SK-N-SH treated with all-trans-retinoic acid at 6 μM for 48 hours (cell line): Measurements from ENCODE around the gene USB1.

Source experiments
- ATAC-seq: fragments of 200-7000 bp; cut with Tn5 transposase; 3 replicates; pipeline ENCODE4 v1.9.1; 2020; ENCODE audit warnings: mild to moderate bottlenecking, moderate library complexity
- ARNTL ChIP-seq: fragments of 450-650 bp; formaldehyde crosslinking; IDR thresholded peaks from 2 replicates; pipeline ENCODE4 v1.5.0; 2020; ENCODE audit warnings: low read depth, mild to moderate bottlenecking, moderate library complexity, borderline replicate concordance
- BACH2 ChIP-seq: fragments of 250-450 bp; sonication (Bioruptor Pico); IDR thresholded peaks from 2 replicates; pipeline ENCODE4 v1.9.0; 2021; ENCODE audit warnings: mild to moderate bottlenecking, borderline replicate concordance
- ESRRG ChIP-seq: fragments of 250-450 bp; sonication (Bioruptor Pico); IDR thresholded peaks from 2 replicates; pipeline ENCODE4 v1.6.1; 2021; ENCODE audit warnings: mild to moderate bottlenecking
- GLIS3 ChIP-seq: fragments of 250-450 bp; sonication (Bioruptor Pico); IDR thresholded peaks from 2 replicates; pipeline ENCODE4 v1.5.0; 2020; ENCODE audit warnings: mild to moderate bottlenecking, moderate library complexity
- OSR1 ChIP-seq: fragments of 250-450 bp; sonication (Bioruptor Pico); IDR thresholded peaks from 2 replicates; pipeline ENCODE4 v1.8.0; 2022; ENCODE audit warnings: moderate library complexity, mild to moderate bottlenecking, inconsistent platforms
- PPARA ChIP-seq: fragments of 250-450 bp; sonication (Bioruptor Pico); IDR thresholded peaks from 2 replicates; pipeline ENCODE4 v1.5.0; 2020; ENCODE audit warnings: mild to moderate bottlenecking, borderline replicate concordance
- RARB ChIP-seq: fragments of 250-450 bp; sonication (Bioruptor Pico); IDR thresholded peaks from 2 replicates; pipeline ENCODE4 v1.8.0; 2021; ENCODE audit warnings: mild to moderate bottlenecking, moderate library complexity
- SNAI2 ChIP-seq: fragments of 250-450 bp; sonication (Bioruptor Pico); IDR thresholded peaks from 2 replicates; pipeline ENCODE4 v1.5.0; 2020; ENCODE audit warnings: mild to moderate bottlenecking, moderate library complexity
- ZC3H10 ChIP-seq: fragments of 250-450 bp; sonication (Bioruptor Pico); IDR thresholded peaks from 2 replicates; pipeline ENCODE4 v1.5.1; 2021; ENCODE audit warnings: mild to moderate bottlenecking, moderate library complexity
- ZFP3 ChIP-seq: fragments of 250-450 bp; sonication (Bioruptor Pico); IDR thresholded peaks from 2 replicates; pipeline ENCODE4 v1.5.0; 2020; ENCODE audit warnings: mild to moderate bottlenecking, moderate library complexity
- ZFP30 ChIP-seq: fragments of 450-650 bp; formaldehyde crosslinking; IDR thresholded peaks from 2 replicates; pipeline ENCODE4 v1.5.0; 2022; ENCODE audit warnings: mild to moderate bottlenecking, moderate library complexity
- ZNF565 ChIP-seq: fragments of 450-650 bp; formaldehyde crosslinking; conservative IDR thresholded peaks from 2 replicates; pipeline ENCODE4 v1.5.0; 2020; ENCODE audit warnings: low read depth, mild to moderate bottlenecking, moderate library complexity
- ZNF8 ChIP-seq: fragments of 450-650 bp; formaldehyde crosslinking; IDR thresholded peaks from 2 replicates; pipeline ENCODE4 v1.5.0; 2020; ENCODE audit warnings: mild to moderate bottlenecking, moderate library complexity
- TF ChIP-seq, protein P1 (sequence below): fragments of 250-450 bp; sonication (Bioruptor Pico); IDR thresholded peaks from 2 replicates; pipeline ENCODE4 v1.8.0; 2021; ENCODE audit warnings: low read depth, mild to moderate bottlenecking, moderate library complexity, borderline replicate concordance
- TF ChIP-seq, protein P2 (sequence below): fragments of 250-450 bp; sonication (Bioruptor Pico); IDR thresholded peaks from 2 replicates; pipeline ENCODE4 v1.8.0; 2020; ENCODE audit warnings: mild to moderate bottlenecking, moderate library complexity, borderline replicate concordance
- TF ChIP-seq, protein P3 (sequence below): fragments of 250-450 bp; sonication (Bioruptor Pico); IDR thresholded peaks from 2 replicates; pipeline ENCODE4 v1.5.1; 2021; ENCODE audit warnings: mild to moderate bottlenecking, moderate library complexity
- TF ChIP-seq, protein P4 (sequence below): fragments of 250-450 bp; sonication (Bioruptor Pico); IDR thresholded peaks from 2 replicates; pipeline ENCODE4 v1.5.0; 2020; ENCODE audit warnings: mild to moderate bottlenecking, moderate library complexity
- TF ChIP-seq, protein P5 (sequence below): fragments of 250-450 bp; sonication (Bioruptor Pico); IDR thresholded peaks from 2 replicates; pipeline ENCODE4 v1.5.1; 2020; ENCODE audit warnings: low read depth, mild to moderate bottlenecking, moderate library complexity

USB1 gene

DNA sequence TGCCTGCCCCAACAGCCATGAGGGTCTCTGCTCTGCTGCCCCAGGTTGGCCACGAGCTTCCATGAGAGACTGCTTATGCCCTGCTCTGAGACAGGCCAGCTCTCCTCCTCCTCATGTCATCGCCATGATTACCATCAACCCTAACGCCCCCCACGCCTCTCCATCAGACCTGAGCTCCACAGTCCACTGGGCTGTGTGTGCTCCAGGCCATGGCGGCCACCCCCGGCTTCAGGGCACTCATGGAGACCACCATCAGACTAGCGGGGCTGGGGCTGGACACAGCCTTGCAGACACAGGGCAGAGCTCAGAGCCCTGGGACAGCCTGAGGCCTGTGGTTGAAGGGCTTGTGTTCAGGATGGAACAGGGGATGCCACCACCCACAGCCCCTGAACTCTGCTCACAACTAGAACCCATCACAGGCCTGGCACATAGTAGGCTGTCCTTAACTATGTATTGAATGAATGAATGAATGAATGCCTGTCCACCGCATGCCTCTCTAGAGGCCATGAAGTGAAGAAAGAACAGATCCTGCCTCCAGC lies 44.9 kb upstream of the USB1 start:
- ATAC-seq = no peak
- TF ChIP-seq, protein P1, sequence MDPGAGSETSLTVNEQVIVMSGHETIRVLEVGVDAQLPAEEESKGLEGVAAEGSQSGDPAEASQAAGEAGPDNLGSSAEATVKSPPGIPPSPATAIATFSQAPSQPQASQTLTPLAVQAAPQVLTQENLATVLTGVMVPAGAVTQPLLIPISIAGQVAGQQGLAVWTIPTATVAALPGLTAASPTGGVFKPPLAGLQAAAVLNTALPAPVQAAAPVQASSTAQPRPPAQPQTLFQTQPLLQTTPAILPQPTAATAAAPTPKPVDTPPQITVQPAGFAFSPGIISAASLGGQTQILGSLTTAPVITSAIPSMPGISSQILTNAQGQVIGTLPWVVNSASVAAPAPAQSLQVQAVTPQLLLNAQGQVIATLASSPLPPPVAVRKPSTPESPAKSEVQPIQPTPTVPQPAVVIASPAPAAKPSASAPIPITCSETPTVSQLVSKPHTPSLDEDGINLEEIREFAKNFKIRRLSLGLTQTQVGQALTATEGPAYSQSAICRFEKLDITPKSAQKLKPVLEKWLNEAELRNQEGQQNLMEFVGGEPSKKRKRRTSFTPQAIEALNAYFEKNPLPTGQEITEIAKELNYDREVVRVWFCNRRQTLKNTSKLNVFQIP (CRISPR knock-in tag) = no peak
- TF ChIP-seq, protein P2, sequence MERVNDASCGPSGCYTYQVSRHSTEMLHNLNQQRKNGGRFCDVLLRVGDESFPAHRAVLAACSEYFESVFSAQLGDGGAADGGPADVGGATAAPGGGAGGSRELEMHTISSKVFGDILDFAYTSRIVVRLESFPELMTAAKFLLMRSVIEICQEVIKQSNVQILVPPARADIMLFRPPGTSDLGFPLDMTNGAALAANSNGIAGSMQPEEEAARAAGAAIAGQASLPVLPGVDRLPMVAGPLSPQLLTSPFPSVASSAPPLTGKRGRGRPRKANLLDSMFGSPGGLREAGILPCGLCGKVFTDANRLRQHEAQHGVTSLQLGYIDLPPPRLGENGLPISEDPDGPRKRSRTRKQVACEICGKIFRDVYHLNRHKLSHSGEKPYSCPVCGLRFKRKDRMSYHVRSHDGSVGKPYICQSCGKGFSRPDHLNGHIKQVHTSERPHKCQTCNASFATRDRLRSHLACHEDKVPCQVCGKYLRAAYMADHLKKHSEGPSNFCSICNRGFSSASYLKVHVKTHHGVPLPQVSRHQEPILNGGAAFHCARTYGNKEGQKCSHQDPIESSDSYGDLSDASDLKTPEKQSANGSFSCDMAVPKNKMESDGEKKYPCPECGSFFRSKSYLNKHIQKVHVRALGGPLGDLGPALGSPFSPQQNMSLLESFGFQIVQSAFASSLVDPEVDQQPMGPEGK = no peak
- TF ChIP-seq PPARA (CRISPR knock-in tag) (no peak), ZC3H10 (CRISPR knock-in tag) (no peak), BACH2 (CRISPR knock-in tag) (no peak)

DNA sequence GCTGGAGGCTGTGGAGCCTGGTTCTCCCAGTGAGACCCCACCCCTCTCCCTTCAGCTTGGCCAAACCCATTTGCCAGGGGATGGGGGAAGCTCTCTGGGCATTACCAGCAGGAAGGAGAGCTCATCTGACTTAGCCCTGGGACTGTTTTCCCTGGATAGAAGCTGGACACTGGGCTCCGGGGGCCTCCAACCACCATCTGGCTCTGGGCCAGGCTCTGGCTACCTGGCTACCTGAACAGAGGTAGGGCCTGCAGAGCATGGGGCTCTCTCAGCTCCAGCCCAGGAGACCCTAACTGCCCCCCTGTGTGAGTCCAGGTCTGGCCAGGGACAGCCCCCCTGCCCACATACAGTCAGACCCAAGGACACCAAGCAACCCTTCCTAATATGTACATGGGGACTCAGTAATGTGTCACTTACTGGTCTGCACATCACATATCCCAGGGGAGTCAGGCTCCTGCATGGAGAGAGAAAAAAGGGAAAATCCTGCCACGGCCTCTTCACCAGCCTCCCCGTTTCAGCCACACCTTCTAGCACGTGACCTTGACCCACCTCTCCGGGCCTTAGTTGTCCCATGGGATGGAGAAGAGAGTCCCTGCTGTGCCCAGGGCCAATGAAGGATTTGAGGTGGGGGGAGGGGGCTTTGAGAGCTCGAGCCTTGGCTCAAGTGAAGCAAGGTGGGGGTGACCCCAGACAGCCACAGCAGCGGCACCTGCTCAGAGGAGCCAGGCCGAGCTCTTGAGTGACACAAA lies 44.1 kb upstream of the USB1 start:
- TF ChIP-seq PPARA (CRISPR knock-in tag) (no peak), ZFP3 (CRISPR knock-in tag) (no peak), SNAI2 (CRISPR knock-in tag) (no peak), ESRRG (no peak), ZNF565 (no peak), ZFP30 (CRISPR knock-in tag) (no peak), ARNTL (CRISPR knock-in tag) (no peak), BACH2 (CRISPR knock-in tag) (no peak), RARB (CRISPR knock-in tag) (no peak), GLIS3 (CRISPR knock-in tag) (no peak)
- TF ChIP-seq, protein P1 (CRISPR knock-in tag) = no peak
- TF ChIP-seq, protein P2 = no peak
- TF ChIP-seq, protein P3, sequence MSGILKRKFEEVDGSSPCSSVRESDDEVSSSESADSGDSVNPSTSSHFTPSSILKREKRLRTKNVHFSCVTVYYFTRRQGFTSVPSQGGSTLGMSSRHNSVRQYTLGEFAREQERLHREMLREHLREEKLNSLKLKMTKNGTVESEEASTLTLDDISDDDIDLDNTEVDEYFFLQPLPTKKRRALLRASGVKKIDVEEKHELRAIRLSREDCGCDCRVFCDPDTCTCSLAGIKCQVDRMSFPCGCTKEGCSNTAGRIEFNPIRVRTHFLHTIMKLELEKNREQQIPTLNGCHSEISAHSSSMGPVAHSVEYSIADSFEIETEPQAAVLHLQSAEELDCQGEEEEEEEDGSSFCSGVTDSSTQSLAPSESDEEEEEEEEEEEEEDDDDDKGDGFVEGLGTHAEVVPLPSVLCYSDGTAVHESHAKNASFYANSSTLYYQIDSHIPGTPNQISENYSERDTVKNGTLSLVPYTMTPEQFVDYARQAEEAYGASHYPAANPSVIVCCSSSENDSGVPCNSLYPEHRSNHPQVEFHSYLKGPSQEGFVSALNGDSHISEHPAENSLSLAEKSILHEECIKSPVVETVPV (CRISPR knock-in tag) = no peak
- TF ChIP-seq, protein P4, sequence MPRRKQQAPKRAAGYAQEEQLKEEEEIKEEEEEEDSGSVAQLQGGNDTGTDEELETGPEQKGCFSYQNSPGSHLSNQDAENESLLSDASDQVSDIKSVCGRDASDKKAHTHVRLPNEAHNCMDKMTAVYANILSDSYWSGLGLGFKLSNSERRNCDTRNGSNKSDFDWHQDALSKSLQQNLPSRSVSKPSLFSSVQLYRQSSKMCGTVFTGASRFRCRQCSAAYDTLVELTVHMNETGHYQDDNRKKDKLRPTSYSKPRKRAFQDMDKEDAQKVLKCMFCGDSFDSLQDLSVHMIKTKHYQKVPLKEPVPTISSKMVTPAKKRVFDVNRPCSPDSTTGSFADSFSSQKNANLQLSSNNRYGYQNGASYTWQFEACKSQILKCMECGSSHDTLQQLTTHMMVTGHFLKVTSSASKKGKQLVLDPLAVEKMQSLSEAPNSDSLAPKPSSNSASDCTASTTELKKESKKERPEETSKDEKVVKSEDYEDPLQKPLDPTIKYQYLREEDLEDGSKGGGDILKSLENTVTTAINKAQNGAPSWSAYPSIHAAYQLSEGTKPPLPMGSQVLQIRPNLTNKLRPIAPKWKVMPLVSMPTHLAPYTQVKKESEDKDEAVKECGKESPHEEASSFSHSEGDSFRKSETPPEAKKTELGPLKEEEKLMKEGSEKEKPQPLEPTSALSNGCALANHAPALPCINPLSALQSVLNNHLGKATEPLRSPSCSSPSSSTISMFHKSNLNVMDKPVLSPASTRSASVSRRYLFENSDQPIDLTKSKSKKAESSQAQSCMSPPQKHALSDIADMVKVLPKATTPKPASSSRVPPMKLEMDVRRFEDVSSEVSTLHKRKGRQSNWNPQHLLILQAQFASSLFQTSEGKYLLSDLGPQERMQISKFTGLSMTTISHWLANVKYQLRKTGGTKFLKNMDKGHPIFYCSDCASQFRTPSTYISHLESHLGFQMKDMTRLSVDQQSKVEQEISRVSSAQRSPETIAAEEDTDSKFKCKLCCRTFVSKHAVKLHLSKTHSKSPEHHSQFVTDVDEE (CRISPR knock-in tag) = no peak
- ATAC-seq = no peak

DNA sequence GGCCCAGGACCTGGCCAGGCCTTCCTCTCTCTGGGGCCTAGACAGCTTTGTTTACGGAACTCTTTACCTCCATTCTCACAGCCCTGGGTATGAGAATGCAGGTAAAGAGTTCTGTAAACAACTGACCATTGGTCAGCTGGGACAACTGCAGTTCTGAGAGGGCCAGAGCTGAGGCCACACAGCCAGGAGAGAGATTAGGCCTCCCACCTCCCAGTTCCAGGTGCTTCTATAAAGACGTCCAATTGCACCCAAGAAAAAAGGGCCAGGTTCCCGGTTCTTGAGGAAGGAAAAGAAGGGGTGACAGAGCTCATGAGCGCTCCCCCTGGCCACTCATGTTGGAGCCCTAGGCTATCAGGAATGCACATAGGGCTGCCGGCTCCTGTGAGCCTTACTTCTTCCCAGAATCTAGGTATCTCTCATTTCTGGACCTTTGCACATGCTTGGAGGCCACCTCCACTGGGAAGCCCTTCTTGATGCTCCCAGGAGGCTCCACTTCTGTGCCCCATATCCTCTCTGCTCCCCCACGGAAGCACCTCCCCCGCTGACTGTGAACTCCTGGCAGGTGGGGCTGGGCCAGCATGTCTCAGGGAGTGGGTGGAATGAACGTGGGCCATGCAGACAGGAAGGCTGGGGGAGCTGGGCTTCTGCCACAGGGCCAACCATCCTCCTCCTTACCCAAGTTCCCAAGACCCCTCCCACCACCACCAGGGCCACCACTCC lies 43.4 kb upstream of the USB1 start:
- TF ChIP-seq RARB (CRISPR knock-in tag) = no peak
- TF ChIP-seq, protein P2 = no peak
- TF ChIP-seq ZFP3 (CRISPR knock-in tag) = no peak
- no peak for TF ChIP-seq OSR1
- no peak for TF ChIP-seq SNAI2 (CRISPR knock-in tag)
- no peak for TF ChIP-seq ZFP30 (CRISPR knock-in tag)
- no peak for TF ChIP-seq ZNF8 (CRISPR knock-in tag)
- TF ChIP-seq, protein P5, sequence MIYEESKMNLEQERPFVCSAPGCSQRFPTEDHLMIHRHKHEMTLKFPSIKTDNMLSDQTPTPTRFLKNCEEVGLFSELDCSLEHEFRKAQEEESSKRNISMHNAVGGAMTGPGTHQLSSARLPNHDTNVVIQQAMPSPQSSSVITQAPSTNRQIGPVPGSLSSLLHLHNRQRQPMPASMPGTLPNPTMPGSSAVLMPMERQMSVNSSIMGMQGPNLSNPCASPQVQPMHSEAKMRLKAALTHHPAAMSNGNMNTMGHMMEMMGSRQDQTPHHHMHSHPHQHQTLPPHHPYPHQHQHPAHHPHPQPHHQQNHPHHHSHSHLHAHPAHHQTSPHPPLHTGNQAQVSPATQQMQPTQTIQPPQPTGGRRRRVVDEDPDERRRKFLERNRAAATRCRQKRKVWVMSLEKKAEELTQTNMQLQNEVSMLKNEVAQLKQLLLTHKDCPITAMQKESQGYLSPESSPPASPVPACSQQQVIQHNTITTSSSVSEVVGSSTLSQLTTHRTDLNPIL (CRISPR knock-in tag) = no peak
- no peak for ATAC-seq
